ENCODE results near the gene GAS5. TPM values are rescaled to one million over a fixed set of nuclear protein-coding genes. Genes with fewer than 3 reads are reported as not detected.
A peak's percentile ranks its signal among the peaks of the same experiment; 100 is the strongest.

GAS5 gene
- total and polyA plus RNA-seq, 9 of the 15 experiments (the other 6 are each of a cell fraction or from before 2014, with no cell fraction given) = 565 to 1,860 (median 1,006) TPM

- TF ChIP-seq ZNF655 (CRISPR knock-in tag; IDR thresholded peaks at IDR 0.05) = no peak
- TF ChIP-seq THRAP3 (IDR thresholded peaks at IDR 0.05; ENCODE audit: borderline replicate concordance) = no peak
- TF ChIP-seq ZBTB12 (CRISPR knock-in tag; IDR thresholded peaks at IDR 0.05) = peak; percentile 83
- TF ChIP-seq SOX6 (IDR thresholded peaks at IDR 0.05) = peak; percentile 73; the same call in 1 of the 2 replicates
- TF ChIP-seq KLF13 (tag; IDR thresholded peaks at IDR 0.05; ENCODE audit: borderline replicate concordance, low read depth) = peak; percentile 67
- peak; percentile 78 for TF ChIP-seq ZNF12 (CRISPR knock-in tag; IDR thresholded peaks at IDR 0.05)
- no peak for TF ChIP-seq ZNF184 (CRISPR knock-in tag; IDR thresholded peaks at IDR 0.05)
- 0 out of 2 replicates have a peak, but pooled peaks have one; percentile 13 for TF ChIP-seq ZNF583 (CRISPR knock-in tag; IDR thresholded peaks at IDR 0.05)
- TF ChIP-seq MECOM (CRISPR knock-in tag; IDR thresholded peaks at IDR 0.05) = no peak
- TF ChIP-seq ZNF143 (CRISPR knock-in tag; IDR thresholded peaks at IDR 0.05) = peak; percentile 86
- no peak for TF ChIP-seq SNRNP70 (optimal IDR thresholded peaks at IDR 0.05; ENCODE audit: low read depth, low read length)
- TF ChIP-seq CHAMP1 (IDR thresholded peaks at IDR 0.05) = peak; percentile 93
- TF ChIP-seq POLR2A (conservative IDR thresholded peaks at IDR 0.05) = peak; percentile 98
- TF ChIP-seq E2F3 (CRISPR knock-in tag; IDR thresholded peaks at IDR 0.05) = 0 out of 2 replicates have a peak, but pooled peaks have one; percentile 58
- TF ChIP-seq ZBTB17 (CRISPR knock-in tag; IDR thresholded peaks at IDR 0.05) = peak; percentile 91
- TF ChIP-seq CREB3L1 (IDR thresholded peaks at IDR 0.05; ENCODE audit: borderline replicate concordance, low read depth) = peak; percentile 96
- no peak for TF ChIP-seq ETS2 (tag; IDR thresholded peaks at IDR 0.05; ENCODE audit: borderline replicate concordance, poor library complexity, severe bottlenecking)
- peak; percentile 26; the same call in 1 of the 2 replicates for TF ChIP-seq NCOA1 (IDR thresholded peaks at IDR 0.05; ENCODE audit: low read depth)
- TF ChIP-seq POU5F1 (IDR thresholded peaks at IDR 0.05; ENCODE audit: borderline replicate concordance, low read depth, low read length, partially characterized antibody) = peak; percentile 40
- TF ChIP-seq SRSF9 (IDR thresholded peaks at IDR 0.05; ENCODE audit: borderline replicate concordance, low read depth, low read length) = no peak
Observed at GRCh38 chr1:173824315-173825081, 43.3 kb downstream of the GAS5 start, which contains the start of the genes CENPL and DARS2 (continued).
